Measurements from ENCODE around the gene SEC16B.

Gene SEC16B

GRCh38 chr1:177912991-177913390 is 56.9 kb downstream of the SEC16B start:
- no peak for DNase-seq (ENCODE audit: low read depth)

GRCh38 chr1:177909416-177909815 is 60.4 kb downstream of the SEC16B start:
- DNase-seq (ENCODE audit: low read depth) = no peak

DNA sequence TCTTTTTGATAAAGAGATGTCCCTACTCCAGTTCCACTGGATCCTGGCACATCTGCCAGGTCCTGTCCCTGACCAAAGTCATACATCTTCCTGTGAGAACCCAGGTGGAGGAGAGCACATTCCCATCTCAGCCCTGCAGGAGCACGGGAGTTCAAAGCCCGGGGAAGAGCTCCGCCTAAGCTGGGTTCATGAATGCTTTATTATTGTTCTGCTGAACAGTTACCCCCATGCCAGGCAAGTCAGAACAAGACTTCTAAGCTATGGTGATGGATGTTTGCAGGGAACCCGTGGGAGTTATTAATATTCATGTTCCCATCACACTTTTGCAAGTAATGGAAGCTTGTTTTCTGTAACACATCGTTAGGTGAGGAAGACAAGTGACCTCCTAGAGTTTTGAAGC is 62.9 kb downstream of the SEC16B start:
- DNase-seq (ENCODE audit: low read depth) = no peak

- DNase-seq (ENCODE audit: low read depth) = no peak
These were observed 64.2 kb downstream of the SEC16B start for GRCh38 chr1:177905686-177906085.

GRCh38 chr1:177902266-177902665 is 67.6 kb downstream of the SEC16B start:
- DNase-seq (ENCODE audit: low read depth) = no peak

GRCh38 chr1:177897998-177898654 is 71.7 kb downstream of the SEC16B start:
- DNase-seq (ENCODE audit: low read depth) = no peak

DNA sequence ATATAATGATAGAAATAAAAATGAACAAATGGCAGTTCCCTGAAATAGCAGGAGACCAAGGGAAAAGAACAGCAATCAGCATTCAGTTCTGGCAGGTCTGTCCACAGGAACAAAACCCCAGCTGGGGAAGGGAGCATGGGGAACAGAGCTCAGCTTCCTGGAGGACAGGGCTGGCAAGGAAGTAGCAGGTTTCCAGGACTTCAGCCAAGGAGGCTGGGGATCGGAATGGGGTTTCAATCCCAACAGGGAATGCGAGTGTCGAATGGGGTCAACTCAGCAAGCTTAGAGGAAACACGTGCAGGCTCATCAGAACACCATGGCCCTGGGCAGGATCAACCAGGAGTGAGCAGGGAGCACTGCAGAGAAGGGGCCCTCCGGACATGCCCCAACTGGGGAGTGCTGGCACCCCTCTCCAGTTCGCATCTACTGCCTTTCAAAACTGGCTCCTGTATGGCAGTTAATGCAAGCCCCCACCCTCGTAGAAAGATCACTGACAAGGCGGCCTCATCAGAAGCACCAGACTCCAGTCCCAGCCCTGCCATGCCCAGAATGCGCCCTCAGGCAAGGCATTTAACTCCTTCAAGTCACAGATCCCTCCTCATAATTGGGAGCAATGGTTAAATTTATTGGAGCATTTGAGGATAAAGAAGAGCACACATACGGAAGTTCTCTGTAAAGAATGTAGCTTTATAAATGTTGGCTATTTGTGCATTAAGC is 72.4 kb downstream of the SEC16B start:
- DNase-seq (ENCODE audit: low read depth) = no peak
